ENCODE results near the gene CCDC171.

DNA sequence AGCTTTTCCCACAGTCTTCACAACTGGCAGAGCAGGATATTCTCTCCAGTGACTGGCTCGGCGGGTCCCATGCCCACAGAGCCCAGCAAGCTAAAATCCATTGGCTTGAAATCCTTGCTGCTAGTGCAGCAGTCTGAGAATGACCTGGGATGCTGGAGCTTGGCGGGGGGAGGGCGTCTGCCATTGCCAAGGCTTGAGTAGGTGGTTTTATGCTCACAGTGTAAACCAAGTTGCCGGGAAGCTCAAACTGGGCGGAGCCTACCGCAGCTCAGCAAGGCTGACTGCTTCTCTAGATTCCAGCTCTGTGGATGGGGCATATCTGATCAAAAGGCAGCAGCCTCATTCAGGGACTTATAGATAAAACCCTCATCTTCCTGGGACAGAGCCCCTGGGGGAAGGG, 194.1 kb downstream of the CCDC171 start:
- TF ChIP-seq, protein P1, sequence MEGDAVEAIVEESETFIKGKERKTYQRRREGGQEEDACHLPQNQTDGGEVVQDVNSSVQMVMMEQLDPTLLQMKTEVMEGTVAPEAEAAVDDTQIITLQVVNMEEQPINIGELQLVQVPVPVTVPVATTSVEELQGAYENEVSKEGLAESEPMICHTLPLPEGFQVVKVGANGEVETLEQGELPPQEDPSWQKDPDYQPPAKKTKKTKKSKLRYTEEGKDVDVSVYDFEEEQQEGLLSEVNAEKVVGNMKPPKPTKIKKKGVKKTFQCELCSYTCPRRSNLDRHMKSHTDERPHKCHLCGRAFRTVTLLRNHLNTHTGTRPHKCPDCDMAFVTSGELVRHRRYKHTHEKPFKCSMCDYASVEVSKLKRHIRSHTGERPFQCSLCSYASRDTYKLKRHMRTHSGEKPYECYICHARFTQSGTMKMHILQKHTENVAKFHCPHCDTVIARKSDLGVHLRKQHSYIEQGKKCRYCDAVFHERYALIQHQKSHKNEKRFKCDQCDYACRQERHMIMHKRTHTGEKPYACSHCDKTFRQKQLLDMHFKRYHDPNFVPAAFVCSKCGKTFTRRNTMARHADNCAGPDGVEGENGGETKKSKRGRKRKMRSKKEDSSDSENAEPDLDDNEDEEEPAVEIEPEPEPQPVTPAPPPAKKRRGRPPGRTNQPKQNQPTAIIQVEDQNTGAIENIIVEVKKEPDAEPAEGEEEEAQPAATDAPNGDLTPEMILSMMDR (conservative IDR thresholded peaks at IDR 0.05; ENCODE audit: low read depth in 2 of 2): no peak
- TF ChIP-seq EZH2phosphoT487 (IDR thresholded peaks at IDR 0.05; ENCODE audit: unreplicated experiment): no peak
- no peak for TF ChIP-seq EZH2 (IDR thresholded peaks at IDR 0.05; ENCODE audit: low read depth, unreplicated experiment)
- no peak for TF ChIP-seq POLR2AphosphoS5 (IDR thresholded peaks at IDR 0.05; ENCODE audit: low read depth)
- TF ChIP-seq, protein P2, sequence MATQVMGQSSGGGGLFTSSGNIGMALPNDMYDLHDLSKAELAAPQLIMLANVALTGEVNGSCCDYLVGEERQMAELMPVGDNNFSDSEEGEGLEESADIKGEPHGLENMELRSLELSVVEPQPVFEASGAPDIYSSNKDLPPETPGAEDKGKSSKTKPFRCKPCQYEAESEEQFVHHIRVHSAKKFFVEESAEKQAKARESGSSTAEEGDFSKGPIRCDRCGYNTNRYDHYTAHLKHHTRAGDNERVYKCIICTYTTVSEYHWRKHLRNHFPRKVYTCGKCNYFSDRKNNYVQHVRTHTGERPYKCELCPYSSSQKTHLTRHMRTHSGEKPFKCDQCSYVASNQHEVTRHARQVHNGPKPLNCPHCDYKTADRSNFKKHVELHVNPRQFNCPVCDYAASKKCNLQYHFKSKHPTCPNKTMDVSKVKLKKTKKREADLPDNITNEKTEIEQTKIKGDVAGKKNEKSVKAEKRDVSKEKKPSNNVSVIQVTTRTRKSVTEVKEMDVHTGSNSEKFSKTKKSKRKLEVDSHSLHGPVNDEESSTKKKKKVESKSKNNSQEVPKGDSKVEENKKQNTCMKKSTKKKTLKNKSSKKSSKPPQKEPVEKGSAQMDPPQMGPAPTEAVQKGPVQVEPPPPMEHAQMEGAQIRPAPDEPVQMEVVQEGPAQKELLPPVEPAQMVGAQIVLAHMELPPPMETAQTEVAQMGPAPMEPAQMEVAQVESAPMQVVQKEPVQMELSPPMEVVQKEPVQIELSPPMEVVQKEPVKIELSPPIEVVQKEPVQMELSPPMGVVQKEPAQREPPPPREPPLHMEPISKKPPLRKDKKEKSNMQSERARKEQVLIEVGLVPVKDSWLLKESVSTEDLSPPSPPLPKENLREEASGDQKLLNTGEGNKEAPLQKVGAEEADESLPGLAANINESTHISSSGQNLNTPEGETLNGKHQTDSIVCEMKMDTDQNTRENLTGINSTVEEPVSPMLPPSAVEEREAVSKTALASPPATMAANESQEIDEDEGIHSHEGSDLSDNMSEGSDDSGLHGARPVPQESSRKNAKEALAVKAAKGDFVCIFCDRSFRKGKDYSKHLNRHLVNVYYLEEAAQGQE (IDR thresholded peaks at IDR 0.05; ENCODE audit: unreplicated experiment): no peak
- no peak for TF ChIP-seq ZNF114 (CRISPR knock-in tag; IDR thresholded peaks at IDR 0.05)
- TF ChIP-seq CREB1 (CRISPR knock-in tag; IDR thresholded peaks at IDR 0.05; ENCODE audit: low read depth): no peak
- TF ChIP-seq NANOG (IDR thresholded peaks at IDR 0.05; ENCODE audit: borderline replicate concordance): no peak
- no peak for TF ChIP-seq JUNB (IDR thresholded peaks at IDR 0.05; ENCODE audit: unreplicated experiment)

Data from GM23338 (cell line).